ENCODE measurements around the gene FCN3. TPM values are rescaled to one million over a fixed set of nuclear protein-coding genes. Genes with fewer than 3 reads are reported as not detected.

The FCN3 gene
- total and polyA plus RNA-seq, 9 of the 15 experiments (the other 6 are each of a cell fraction or from before 2014, with no cell fraction given): 0.49 TPM; not detected in 8

- TF ChIP-seq ARID4B (CRISPR knock-in tag; IDR thresholded peaks at IDR 0.05) (peak; percentile 44; the same call in 1 of the 2 replicates), BCOR (IDR thresholded peaks at IDR 0.05) (peak; percentile 15; the same call in 1 of the 2 replicates), NELFE (IDR thresholded peaks at IDR 0.05; ENCODE audit: insufficient read depth, insufficient read length) (no peak), MAZ (CRISPR knock-in tag; conservative IDR thresholded peaks at IDR 0.05 in 1 of 2, IDR thresholded peaks at IDR 0.05 in 1 of 2) (peak; percentile 34 to 69; a peak in 2 of 4 replicates), POLR2G (IDR thresholded peaks at IDR 0.05; ENCODE audit: low read depth, low read length) (peak; percentile 84), STAG1 (CRISPR knock-in tag; IDR thresholded peaks at IDR 0.05; ENCODE audit: borderline replicate concordance) (0 out of 2 replicates have a peak, but pooled peaks have one; percentile 26), MCM7 (IDR thresholded peaks at IDR 0.05) (no peak), CTBP1 (IDR thresholded peaks at IDR 0.05; ENCODE audit: borderline replicate concordance) (peak; percentile 74), E2F3 (CRISPR knock-in tag; IDR thresholded peaks at IDR 0.05) (peak; percentile 80), RFX7 (CRISPR knock-in tag; IDR thresholded peaks at IDR 0.05) (no peak), ILK (tag; IDR thresholded peaks at IDR 0.05; ENCODE audit: borderline replicate concordance, low read depth) (no peak), ELF4 (CRISPR knock-in tag; IDR thresholded peaks at IDR 0.05) (no peak), TEAD1 (CRISPR knock-in tag; IDR thresholded peaks at IDR 0.05) (peak; percentile 12 to 46; a peak in 1 of 4 replicates), L3MBTL2 (IDR thresholded peaks at IDR 0.05) (peak; percentile 38; the same call in 1 of the 2 replicates), HIVEP1 (CRISPR knock-in tag; IDR thresholded peaks at IDR 0.05) (no peak), ZBTB17 (CRISPR knock-in tag; IDR thresholded peaks at IDR 0.05) (0 out of 2 replicates have a peak, but pooled peaks have one; percentile 58), NR3C1 (CRISPR knock-in tag; IDR thresholded peaks at IDR 0.05) (no peak), GABPA (tag; conservative IDR thresholded peaks at IDR 0.05; ENCODE audit: low read depth) (0 out of 2 replicates have a peak, but pooled peaks have one; percentile 18), CREM (IDR thresholded peaks at IDR 0.05; ENCODE audit: low read depth) (peak; percentile 1; the same call in 1 of the 2 replicates), DACH1 (IDR thresholded peaks at IDR 0.05; ENCODE audit: partially characterized antibody) (no peak), TCF3 (CRISPR knock-in tag; IDR thresholded peaks at IDR 0.05) (peak; percentile 18; the same call in 1 of the 2 replicates), ETV1 (tag; conservative IDR thresholded peaks at IDR 0.05; ENCODE audit: low read depth) (peak; percentile 61; the same call in 1 of the 2 replicates), KDM2B (CRISPR knock-in tag; IDR thresholded peaks at IDR 0.05) (peak; percentile 76; the same call in 1 of the 2 replicates), ZNF146 (CRISPR knock-in tag; IDR thresholded peaks at IDR 0.05; ENCODE audit: unreplicated experiment) (no peak)
- TF ChIP-seq, protein P1, sequence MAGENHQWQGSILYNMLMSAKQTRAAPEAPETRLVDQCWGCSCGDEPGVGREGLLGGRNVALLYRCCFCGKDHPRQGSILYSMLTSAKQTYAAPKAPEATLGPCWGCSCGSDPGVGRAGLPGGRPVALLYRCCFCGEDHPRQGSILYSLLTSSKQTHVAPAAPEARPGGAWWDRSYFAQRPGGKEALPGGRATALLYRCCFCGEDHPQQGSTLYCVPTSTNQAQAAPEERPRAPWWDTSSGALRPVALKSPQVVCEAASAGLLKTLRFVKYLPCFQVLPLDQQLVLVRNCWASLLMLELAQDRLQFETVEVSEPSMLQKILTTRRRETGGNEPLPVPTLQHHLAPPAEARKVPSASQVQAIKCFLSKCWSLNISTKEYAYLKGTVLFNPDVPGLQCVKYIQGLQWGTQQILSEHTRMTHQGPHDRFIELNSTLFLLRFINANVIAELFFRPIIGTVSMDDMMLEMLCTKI (IDR thresholded peaks at IDR 0.05; ENCODE audit: partially characterized antibody): no peak
These were observed 8.0 kb downstream of the FCN3 start, which contains the start of gene MAP3K6 (continued) for GRCh38 chr1:27366411-27367159.
